ENCODE results near the gene SGMS2.
A peak's percentile ranks its signal among the peaks of the same experiment; 100 is the strongest.
"Not testable (repeated sequence)": the region's sequence is repeated elsewhere in the genome, so short reads cannot be mapped to it uniquely, and the experiment has no call there.

Gene SGMS2

GRCh38 chr4:107913283-107913899 lies 88.7 kb downstream of the SGMS2 start:
- peak; percentile 74 for DNase-seq (ENCODE audit: low spot score)

DNA sequence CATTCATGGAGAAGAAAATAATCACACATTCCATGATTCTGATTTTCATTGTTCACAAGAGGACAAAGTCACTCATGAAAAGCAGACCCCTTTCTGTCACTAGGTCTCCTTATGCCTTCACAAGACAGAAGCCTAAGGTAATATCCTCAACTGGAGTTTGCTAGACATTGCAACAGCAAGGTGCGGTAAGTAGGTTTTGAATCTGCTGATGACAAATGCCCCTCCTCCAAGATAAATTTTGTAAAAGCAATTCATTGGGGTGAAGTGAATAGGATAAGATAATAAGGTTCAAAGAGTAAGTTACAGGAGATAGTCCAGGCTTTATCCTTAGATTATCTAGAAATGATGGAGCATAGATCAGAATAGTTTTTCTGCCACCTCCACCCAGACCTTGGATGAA lies 90.5 kb downstream of the SGMS2 start:
- DNase-seq (ENCODE audit: low spot score), result no peak

- no peak for DNase-seq (ENCODE audit: low spot score)
These were observed 91.9 kb downstream of the SGMS2 start for GRCh38 chr4:107916623-107917022.

DNA sequence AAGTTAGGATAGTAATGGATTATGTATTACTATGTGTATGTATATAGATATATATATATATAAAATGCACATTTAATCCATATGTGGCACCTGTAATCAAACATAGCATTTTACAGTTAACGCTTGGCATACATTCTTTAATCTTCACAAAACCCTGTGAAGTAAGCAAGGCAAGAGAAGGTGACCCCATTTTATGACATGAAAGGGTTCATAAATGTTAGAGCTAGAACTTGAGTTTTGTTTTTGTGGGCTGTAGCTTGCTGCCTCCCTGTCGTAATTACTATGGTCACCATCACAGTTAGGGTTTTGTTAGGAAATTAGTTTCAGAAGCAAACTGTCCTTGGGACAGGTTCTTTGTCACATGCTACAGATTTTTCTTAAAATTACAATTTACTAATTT lies 92.8 kb downstream of the SGMS2 start:
- no peak for DNase-seq (ENCODE audit: low spot score)

- peak; percentile 2 for DNase-seq (ENCODE audit: low spot score)
These were observed 98.0 kb downstream of the SGMS2 start for GRCh38 chr4:107922486-107923473.

DNA sequence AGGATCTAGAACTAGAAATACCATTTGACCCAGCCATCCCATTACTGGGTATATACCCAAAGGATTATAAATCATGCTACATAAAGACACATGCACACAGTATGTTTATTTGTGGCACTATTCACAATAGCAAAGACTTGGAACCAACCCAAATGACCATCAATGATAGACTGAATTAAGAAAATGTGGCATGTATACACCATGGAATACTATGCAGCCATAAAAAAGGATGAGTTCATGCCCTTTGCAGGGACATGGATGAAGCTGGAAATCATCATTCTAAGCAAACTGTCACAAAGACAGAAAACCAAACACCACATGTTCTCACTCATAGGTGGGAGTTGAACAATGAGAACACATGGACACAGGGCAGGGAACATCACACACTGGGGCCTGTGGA lies 101.0 kb downstream of the SGMS2 start:
- DNase-seq (ENCODE audit: low spot score), result not testable (repeated sequence)

DNA sequence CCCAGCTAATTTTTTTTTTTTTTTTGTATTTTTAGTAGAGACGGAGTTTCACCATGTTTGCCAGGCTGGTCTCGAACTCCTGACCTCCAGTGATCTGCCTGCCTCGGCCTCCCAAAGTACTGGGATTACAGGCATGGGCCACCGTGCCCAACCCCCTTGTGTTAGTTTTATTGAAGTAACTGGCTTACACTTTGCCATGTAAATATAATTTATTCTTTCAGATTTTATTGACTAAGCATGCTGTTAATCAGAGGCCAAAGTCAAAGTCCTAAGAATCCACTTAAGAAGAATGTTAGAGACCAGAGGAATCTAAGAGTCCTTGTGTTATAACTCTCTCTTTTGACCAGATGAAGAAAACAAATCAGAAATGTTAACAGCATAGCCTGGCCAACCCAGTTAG lies 102.1 kb downstream of the SGMS2 start:
- DNase-seq (ENCODE audit: low spot score), result not testable (repeated sequence)

DNA sequence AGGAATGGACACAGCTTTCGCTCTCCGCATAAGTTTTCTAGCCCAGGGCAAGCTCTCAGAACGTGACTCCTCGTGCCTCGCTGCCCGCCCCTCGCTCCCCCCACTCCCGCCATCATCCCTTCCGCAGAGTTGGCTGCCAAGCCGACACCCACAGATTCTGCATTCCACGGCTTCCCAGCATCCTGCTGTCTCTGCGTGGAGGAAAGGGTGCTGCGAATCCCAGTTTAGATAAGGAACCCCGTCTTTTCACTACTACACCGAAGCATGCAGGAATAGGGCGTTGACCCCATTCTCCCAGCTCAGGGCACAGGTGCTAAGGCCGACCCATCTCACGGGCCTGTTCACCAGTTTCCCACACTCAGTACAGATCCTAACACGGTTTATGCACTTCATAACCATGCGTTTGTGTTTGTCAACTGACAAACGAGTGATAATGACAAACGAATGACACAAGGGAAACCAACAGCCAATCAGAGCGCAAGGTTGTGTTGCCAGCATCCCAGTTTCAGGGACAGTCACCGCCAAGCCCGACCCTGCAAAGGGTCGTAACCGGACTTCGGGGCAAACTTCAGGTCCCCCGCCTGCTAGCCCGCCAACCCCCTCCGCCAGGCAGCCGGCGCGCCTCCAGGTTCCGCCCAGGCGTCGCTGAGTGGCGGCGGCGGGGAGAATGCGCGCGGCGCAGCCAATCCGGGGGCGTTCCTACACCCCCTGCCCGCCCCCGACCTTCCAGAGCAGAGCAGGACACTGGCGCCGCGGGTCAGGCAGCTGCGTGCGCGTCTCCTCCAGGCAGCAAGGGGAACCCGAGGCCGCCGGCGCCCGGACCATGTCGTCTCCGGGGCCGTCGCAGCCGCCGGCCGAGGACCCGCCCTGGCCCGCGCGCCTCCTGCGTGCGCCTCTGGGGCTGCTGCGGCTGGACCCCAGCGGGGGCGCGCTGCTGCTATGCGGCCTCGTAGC lies 106.4 kb downstream of the SGMS2 start, which contains the start of gene CYP2U1:
Gene CYP2U1 (plus strand): TSS at position 729 of the 954 bp plus-strand sequence. CDS start 95 bp downstream, at position 824.
- peak; percentile 78 for DNase-seq (ENCODE audit: low spot score)

GRCh38 chr4:107931775-107932321 lies 107.1 kb downstream of the SGMS2 start:
- peak; percentile 8 for DNase-seq (ENCODE audit: low spot score)

- DNase-seq (ENCODE audit: low spot score), result no peak
These were observed 110.5 kb downstream of the SGMS2 start for GRCh38 chr4:107935246-107935645.

- no peak for DNase-seq (ENCODE audit: low spot score)
These were observed 112.3 kb downstream of the SGMS2 start for GRCh38 chr4:107937040-107937439.

DNA sequence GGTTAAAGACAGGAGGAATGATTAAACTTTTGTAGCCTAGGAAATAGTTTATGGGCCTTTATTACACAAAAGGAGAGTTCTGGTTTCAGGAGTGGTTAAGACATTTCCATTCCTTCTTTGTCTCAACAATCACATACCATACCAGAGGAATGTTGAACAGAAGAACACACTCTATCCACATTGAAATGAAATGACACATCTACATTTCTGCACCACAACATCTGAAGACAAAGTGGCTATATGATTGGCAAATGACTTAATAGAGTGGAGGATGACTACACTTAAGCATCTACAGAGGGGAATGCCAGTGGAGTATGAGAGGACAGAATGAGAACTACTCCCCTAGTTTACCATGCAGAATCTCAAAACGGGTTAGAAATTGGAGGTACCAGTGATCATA lies 114.6 kb downstream of the SGMS2 start:
- DNase-seq (ENCODE audit: low spot score), result peak; percentile 44

DNA sequence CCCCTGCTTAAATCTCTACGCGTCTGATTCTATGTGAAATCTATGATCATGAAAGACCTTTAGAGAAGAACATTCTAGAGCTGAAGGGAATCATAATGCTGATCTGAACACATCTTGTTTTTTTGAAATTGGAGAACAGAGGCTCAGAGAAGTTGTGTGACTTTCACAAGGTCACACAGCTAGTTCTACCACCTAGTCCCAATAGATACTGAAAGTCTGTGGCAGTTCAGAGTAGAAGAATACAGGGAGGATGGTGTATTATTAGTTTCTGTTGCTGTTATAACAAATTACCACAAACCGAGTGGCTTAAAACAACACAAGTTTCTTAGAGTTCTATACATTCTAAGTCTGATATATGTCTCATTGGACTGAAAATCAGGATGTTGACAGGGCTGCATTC lies 121.1 kb downstream of the SGMS2 start:
- no peak for DNase-seq (ENCODE audit: low spot score)

DNA sequence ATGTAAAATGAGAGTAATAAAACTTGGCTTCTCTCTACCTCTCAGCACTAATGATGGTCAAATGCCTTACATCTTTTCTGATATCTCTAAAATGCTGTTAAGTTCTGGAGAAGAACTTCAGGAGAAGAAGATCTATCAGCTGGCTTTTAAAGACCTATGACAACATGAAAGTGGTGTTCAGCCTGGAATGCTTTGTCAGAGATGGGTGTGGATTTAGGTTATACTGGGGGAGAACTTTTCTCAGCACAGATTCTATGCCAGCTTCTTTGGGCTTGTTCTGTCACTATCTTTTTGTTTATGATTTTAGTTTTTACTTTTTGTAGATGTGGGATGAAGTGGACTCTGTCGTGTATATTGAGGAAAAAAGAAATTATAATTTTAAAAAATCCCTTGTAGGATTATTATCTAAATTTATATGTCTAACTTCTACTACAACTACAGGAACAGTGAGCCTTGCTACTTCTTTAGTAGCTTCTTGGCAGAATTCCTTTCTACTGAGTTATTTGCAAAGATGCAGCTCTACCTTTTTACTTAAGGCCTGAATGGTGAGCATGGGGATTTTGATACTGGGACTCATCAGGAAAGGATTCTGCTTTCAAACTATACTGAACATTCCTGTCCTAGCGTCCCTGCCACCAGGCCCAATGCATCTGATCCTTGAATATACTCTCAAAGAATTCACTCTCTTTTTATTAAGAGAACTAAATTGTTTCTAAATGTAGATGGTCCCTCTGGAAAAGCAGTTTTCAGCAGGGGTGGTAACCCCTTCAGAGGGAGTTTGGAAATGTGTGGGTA lies 126.2 kb downstream of the SGMS2 start:
- peak; percentile 37 for DNase-seq (ENCODE audit: low spot score)

- peak; percentile 89 for DNase-seq (ENCODE audit: low spot score)
These were observed 126.8 kb downstream of the SGMS2 start for GRCh38 chr4:107951551-107951950.

GRCh38 chr4:107956011-107956410 lies 131.3 kb downstream of the SGMS2 start:
- no peak for DNase-seq (ENCODE audit: low spot score)
